Sciatic nerve (tissue), 2 donors: ENCODE measurements around the gene NIPSNAP3A. TPM values are rescaled to one million over a fixed set of nuclear protein-coding genes. Genes with fewer than 3 reads are reported as not detected.
A peak's percentile ranks its signal among the peaks of the same experiment; 100 is the strongest.

ENCODE experiments used
- ATAC-seq: fragments of 200-7000 bp; cut with Tn5 transposase; one replicate; pipeline ENCODE4 v1.9.1; 2020; ENCODE audit warnings: mild to moderate bottlenecking, moderate library complexity
- DNase-seq: peaks from one replicate; pipeline ENCODE4 v3.0.0-alpha.2; 2020; ENCODE audit warnings: low spot score
- intact Hi-C: fragments of 100-400 bp; cut with DNase I; formaldehyde crosslinking; loops from one replicate; pipeline ENCODE4 v1.14.2; 2022
- total RNA-seq: library from RNA; stranded (reverse); fragmentation: NEBNext Ultra II Directional; extraction: Animal tissue kit (Norgen Biotek cat#: 25700); gene quantifications from one replicate; pipeline ENCODE4 v1.2.1, GENCODE V29; 2021
- donor health status: DM: no; HTN: no; CAD: no.
- donor health status: DM: no; HTN: no; CAD: no.

The NIPSNAP3A gene
- total RNA-seq, 1 donor from 2014 or later, result 28.9 TPM

DNA sequence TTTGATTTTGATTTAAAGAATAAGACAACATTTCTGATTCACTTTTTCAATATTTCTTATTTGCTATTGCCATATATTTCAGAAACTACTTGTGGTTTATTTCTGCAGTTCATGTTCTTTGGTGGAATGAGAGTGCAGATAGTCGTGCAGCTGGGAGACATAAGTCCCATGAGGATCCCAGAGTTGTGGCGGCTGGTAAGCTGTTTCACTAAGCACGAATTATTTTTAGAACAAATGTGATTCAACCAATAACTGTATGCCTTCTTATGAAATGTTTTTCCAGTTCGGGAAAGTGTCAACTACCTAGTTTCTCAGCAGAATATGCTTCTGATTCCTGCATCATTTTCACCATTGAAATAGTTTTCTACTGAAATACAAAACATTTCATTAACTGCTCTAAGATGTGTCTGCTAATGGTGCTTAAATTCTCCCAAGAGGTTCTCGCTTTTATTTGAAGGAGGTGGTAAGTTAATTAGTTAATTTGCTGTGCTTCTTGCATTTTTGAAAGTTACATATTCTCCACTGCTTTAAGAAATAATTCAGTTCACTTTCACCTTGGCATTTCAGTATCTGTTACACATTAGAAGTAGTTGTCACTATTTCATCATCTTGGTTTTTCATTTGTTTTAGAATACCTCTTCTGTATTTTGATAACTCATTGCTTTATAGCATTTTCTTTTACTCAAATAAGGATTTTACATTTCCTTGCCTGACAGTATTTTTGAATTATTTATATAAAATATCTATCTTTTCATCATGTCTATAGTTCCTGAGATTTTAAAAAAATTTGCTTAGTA, 25.4 kb downstream of the NIPSNAP3A start:
- no peak for DNase-seq
- intact Hi-C loops, result no loop called here
- peak; percentile 36 for ATAC-seq

DNA sequence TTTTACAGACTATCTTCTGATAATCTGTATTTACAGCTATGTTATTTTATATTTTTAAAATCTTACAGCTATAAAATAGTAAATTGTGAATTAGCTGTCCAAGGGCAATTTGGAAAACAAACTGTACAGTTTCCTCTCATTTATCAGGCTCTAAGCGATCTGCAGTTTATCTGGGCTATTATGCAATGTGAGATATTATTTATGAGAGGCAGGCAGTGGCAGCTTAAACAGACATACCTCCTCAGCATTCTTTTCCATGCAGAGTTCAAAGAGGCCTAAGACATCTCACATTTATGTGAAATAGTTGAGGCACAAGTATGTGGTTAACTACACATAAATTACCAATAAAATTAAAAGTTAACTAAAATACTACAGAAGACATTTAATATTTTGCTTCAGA, 26.6 kb downstream of the NIPSNAP3A start:
- no peak for DNase-seq
- ATAC-seq, result no peak
- intact Hi-C loops, result no loop called here

DNA sequence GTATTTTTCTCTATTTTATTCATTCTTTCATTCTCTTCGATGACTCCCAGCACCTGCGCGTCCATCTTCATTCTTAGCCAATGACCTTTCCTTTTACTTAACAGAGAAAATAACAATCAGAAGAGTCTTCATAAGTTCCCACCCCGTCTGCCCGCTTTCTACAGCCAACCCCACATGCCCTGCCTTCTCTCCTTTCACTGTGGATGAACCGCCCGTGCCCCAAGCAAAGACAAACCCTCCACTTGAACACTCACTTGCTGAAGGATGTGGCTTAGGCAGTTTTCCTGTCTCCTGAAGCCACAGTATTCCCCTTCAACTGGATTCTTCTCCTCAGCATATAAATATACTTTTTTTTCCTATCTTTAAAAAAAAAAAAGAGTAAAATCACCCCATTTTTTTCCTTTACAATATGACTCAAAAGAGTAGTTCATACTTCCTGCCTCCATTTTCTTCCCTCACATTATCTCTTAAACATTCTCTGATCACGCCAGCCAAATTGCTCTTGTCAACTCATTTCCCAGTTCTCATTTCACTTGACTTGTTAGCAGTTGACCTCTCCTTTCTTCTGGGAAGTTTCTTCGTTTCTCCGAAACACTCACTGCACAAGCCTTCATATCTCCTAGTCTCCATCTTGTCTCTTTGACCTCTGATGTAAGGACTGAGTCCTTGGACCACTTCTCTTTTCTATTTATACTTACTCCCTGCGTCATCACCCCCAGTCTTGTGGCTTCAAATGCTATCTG, 27.5 kb downstream of the NIPSNAP3A start:
- DNase-seq (no peak), ATAC-seq (peak; percentile 70)
- intact Hi-C loops, result no loop called here

DNA sequence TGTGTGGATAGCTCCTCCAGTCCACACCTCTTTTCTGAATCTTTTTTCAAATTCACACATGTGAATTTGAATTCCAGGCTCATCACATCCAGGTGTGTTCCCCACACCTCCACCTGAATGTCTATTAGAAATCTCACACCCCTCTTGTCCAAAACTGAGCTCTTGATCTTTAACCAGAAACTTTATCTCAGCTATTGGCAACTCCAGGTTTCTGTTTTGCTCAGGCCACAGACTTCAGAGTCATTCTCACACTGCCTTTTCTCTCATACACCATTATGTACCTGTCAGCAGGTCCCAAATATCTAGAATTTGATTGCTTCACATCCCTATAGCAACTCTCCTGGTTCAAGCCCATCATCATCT, 28.1 kb downstream of the NIPSNAP3A start:
- ATAC-seq, result no peak
- DNase-seq, result no peak
- intact Hi-C loops, result no loop called here

DNA sequence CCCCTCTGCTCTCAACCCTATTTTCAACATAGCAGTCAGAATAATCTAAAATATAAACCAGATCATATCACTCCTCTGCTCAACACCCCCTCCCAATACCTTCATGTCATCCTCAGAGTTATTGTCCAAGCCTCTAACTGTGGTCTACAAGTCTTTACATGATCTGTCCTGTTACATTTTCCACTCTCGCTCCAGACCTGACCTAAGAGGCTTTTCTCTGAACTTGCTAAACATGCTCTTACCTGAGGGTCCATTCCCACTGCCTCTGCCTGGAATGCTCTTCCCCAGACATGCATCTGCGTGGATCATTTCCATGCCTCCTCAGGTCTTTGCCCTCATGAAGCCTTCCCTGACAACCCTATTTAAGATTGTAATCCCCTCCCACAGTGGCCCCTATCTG, 28.5 kb downstream of the NIPSNAP3A start:
- no peak for DNase-seq
- ATAC-seq, result no peak
- intact Hi-C loops, result no loop called here

DNA sequence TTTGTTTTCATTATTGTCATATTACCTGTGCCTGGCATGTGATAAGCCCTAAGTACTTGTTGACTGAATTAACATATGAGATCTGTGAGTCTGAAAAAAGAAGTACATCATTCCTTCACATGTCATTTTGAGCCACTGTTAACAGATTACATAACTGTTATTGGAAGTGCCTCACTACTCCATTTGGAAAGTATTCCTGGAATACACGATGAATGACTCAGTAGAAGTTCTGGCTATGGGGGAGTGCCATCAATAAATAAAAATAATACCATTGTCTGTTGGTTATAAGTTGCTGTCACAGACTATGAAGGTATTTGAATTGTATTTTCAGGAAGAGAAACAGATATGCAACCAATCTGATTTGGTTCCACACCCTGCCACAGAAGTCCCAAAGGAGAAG, 29.3 kb downstream of the NIPSNAP3A start:
- no peak for DNase-seq
- no peak for ATAC-seq
- intact Hi-C loops, result no loop called here

DNA sequence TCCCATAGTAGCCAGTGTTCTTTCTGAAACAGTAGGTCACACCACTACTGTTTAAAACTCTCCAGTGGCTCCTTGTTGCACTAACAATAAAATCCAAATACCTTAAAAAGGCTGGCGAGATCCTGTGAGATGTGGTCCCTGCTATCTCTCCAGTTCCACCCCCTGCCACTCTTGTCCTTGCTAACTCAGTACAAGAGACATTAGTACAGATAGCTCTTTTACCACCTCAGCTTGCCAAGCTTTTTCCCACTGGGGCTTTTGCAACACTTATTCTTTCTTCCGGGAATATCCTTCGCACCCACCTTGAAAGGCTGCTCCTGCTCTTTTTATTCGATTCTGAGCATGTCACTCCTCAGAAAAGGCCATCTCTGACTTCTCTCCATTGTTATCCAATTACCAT, 31.3 kb downstream of the NIPSNAP3A start:
- ATAC-seq, result no peak
- intact Hi-C loops, result no loop called here
- no peak for DNase-seq

DNA sequence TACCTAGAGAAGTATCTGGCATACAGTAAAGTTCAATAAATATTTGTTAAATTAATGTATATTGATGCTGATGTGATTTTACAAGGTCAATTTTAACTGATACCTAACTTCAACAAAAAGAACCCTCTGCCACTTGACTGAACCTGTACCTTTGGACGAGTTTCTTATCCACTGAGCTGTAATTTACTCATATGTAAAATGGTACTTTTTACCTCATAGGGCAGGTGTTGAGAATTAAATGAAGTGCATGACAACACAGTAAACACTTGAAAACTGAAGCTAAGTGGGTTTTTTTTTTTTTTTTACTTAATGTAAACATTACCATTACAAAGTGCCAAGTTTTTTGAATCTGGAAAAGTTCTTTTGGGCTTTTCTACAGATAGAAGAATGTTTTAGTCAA, 31.9 kb downstream of the NIPSNAP3A start:
- no peak for ATAC-seq
- intact Hi-C loops, result no loop called here
- no peak for DNase-seq

DNA sequence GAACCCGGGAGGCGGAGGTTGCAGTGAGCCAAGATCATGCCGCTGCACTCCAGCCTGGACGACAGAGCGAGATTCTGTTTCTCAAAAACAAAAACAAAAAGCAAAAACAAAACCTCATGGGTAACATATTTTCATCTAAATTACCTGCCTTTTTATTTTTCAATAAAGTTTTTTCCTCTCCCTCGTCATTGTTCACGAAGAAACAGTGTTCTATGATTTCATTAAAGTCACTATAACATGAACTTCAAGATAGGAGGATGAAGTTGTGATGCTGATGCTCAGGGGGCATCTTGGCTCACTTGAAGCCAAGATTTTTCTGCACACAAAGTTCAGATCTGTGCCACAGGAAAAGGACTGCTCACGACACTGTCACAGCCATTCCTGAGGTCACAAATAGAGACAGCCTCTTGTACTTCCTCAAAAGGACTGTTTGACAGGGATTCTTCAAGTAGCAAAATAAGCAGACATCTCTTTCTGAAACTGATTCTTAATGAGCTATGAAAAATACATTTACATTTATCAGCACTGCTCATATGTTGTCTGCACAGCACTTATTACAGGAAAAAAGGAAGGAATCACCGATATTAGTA, 32.6 kb downstream of the NIPSNAP3A start:
- intact Hi-C loops, result no loop called here
- DNase-seq (no peak), ATAC-seq (peak; percentile 20)

DNA sequence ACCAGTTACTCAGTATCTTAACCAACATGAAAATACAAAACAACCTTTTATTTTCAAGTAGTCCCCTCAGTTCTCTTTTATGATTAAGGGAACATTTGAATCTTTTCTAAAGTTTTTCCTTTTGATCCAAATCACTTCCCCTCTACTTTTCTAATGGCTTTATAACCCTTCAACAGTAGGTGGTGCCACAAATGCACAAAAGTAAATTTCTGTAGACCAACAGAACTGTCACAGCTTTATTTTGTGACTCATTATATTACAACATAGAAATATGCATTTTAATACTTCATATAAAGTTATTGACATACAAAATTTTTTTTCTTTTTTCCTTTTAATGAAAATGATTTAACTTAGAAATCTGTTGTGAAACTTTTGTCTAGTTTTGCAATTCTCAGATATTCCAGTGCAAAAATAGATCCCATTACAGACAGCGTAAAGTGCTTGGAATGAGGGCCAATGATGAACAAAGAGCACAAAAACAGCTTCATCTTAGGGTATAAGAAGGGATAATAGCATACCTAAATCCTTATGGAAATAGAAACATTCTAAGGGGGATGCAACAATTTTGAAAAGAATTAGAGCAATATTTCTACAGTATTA, 33.4 kb downstream of the NIPSNAP3A start:
- intact Hi-C loops, result no loop called here
- DNase-seq (no peak), ATAC-seq (peak; percentile 38)

DNA sequence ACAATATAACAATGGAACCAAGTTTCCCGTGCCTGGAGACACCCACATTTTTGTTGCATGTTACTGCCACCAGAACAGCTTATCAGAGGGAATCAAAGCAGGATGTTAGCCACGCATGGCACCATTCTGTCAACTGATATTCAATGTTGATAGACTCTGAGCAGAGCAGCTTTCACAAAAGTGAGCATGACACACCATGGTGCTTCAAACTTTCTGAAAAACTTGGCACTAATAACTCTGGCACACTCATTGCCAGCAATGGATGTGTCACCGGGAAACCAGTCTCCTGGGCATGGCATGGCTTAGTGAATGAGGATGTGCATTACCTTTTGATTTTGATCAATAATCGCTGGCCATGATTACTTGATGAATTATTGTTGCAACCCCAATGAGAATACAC, 36.1 kb downstream of the NIPSNAP3A start:
- no peak for ATAC-seq

DNA sequence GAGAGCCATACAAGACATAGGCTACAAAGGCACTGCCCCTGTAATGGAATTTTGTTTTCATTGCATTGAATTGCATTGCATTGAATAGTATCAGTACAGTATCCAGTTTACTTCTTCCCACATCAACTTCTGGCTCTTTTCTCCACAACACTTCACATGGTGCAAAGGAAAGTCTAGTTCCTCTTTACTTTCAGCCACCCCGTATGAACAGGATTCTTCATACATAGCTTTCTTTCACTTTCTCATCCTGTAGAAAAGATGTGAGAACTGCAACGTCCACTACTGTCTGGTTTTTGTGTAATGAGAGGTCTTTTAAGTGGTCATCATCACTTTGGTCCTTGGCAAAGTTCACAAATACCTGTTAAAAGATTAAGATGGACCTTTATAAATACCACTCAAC, 36.6 kb downstream of the NIPSNAP3A start:
- ATAC-seq, result peak; percentile 41
- DNase-seq, result no peak
- intact Hi-C loops, result no loop called here

More for the DNA sequence above, 36.1 kb downstream of the NIPSNAP3A start:
- intact Hi-C loops, result no loop called here
- no peak for DNase-seq

DNA sequence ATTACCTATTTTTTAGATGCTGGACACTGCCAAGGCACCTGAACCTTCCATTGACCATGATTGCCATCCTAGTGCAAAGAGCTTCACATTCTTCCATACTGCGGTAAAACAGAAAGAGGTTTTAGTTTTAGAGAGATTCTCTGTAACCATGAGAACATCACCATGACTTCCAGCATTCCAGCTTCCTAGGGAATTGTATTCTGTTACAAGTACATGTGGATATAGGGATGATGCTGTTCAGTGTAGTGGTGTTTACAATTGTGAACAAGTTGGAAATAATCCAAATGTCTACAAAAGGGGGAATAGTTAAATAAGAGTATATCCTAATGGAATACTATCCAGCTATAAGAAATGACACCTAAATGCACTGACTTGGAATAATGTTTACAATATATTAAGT, 38.8 kb downstream of the NIPSNAP3A start:
- intact Hi-C loops, result no loop called here
- no peak for ATAC-seq

DNA sequence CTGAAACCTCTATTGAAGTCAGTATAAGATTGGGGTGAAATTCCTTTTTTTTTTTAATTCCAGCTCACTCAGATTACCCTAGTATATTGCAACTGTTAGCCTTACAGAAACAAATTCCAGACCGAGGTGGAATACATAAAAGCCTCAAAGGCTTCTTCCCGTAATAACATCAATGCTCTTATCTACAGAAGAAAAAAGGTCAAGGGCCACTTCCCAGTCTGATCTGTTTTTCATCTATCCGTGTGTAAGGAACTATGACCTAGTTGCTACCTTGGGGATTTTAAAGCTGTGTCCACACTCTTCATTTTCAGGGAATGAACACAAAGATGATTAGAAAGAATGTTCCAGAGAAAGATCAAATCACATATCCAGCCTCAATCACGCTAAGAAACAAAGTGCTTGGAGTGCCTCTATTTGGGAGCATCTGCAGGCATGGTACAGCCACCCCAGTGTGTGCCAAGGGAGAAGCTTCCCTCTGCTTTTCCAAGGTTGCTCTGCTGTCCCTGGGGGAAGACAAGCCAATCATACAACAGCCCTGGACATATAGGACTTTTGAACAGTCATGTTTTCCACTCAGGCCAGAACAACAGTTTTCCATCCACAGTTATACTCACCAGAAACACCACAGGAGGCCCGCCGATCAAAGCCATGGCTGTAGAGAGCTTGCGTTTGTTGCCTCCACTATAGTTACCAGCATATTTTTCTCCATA, 40.0 kb downstream of the NIPSNAP3A start:
- intact Hi-C loops, result no loop called here
- DNase-seq, result no peak
- ATAC-seq, result no peak

More for the DNA sequence above, 38.8 kb downstream of the NIPSNAP3A start:
- DNase-seq, result no peak

DNA sequence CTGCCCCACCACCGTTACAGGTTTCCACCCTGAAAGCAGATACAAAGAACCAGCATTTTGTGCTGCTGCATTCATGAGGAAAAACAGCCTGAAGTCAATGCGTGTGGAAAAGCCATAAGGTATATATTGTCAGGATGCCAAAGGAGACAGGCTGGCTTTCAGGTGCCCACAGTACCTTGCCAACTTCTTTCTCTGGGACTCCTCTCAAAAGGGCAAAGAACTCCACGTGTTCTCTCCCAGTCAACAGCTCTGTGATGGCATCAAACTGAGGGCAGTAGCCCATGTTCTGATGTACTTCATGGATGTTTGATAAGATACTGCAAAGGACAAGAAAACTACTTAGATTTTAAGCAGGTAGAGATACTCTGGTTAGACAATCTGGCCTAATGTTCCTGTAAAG, 40.8 kb downstream of the NIPSNAP3A start:
- intact Hi-C loops, result no loop called here

DNA sequence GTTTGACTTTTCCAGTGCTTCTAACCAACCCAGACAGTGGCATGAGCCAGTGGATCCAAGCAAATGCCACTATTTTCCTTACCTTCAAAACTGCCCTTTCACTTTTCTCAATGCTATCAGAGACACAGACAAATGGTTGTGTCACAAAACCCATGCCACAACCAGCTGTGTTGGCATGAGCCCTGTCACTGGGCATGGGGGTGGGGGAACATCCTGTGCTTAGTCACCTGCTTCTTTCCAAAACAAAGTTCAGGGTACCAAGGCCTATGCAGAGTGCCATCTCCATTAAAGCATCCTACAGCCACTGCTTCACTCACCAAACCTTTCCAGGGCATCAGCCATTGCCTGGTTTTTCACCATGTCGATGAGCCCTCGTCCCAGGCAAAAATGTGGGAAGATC, 46.6 kb downstream of the NIPSNAP3A start:
- intact Hi-C loops, result no loop called here
- ATAC-seq (no peak), DNase-seq (no peak)

More for the DNA sequence above, 40.8 kb downstream of the NIPSNAP3A start:
- no peak for DNase-seq
- ATAC-seq, result no peak

DNA sequence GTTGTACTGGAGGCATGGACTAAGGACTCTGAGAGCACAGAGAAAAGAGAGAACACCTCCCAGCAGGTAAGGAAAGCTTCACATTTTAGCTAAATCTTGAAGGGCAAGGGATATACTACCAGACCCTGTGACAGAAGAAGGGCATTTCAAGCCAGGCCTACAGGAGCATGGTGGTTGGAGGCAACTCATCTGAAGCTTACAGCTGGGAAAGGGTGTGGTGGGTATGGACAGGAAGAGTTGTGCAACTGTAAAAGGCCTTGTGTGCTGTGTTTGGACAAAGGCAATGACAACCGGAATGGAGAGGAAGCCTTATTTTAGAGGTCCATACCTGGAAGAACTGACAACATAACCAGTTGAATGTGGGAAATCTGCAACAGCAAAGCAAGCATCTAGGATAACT, 47.6 kb downstream of the NIPSNAP3A start:
- ATAC-seq (peak; percentile 40), DNase-seq (no peak)
- intact Hi-C loops, result no loop called here

DNA sequence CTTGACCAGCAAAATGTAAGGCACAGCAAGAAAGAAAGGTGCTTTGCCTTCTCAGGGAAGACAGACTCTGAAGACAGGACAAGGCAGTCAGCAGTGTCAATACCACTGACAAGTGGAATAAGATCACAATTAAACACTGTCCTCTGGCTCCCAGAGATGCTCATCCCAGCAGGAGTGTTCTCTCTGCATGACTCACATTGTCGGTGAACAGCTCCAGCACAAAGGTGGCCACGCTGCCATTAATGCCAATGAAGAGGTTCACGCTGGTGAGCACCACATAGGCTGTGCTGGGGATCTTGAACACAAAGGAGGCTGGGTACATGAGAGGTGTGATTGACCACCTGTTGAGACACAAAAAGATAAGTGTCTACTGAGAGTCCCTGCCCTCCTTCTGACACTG, 48.4 kb downstream of the NIPSNAP3A start:
- no peak for DNase-seq
- intact Hi-C loops, result no loop called here

More for the DNA sequence above, 48.4 kb downstream of the NIPSNAP3A start:
- no peak for ATAC-seq
